Thyroid gland (tissue), 4 donors: ENCODE results near the gene ABAT.

ENCODE experiments used
- CTCF ChIP-seq, 6 experiments: fragments of 200-600 bp in 3 of 6; fragments of 450-650 bp in 3 of 6; sonication (generic) in 3 of 6; IDR thresholded peaks; one replicate each; pipeline ENCODE4 v1.5.1; 2016 to 2019; ENCODE audit warnings: antibody characterized with exemption in 6 of 6, mild to moderate bottlenecking in 2 of 6, inconsistent platforms in 1 of 6, moderate library complexity in 1 of 6
- POLR2A ChIP-seq, 2 donors: fragments of 450-650 bp; IDR thresholded peaks; one replicate each; pipeline ENCODE4 v1.6.1; 2017; ENCODE audit warnings: antibody characterized with exemption in 2 of 2, mild to moderate bottlenecking in 2 of 2, moderate library complexity in 1 of 2

- TF ChIP-seq CTCF (IDR thresholded peaks at IDR 0.05) (no peak), POLR2A (IDR thresholded peaks at IDR 0.05) (no peak)
These were observed 79.1 kb downstream of the ABAT start for GRCh38 chr16:8753416-8754054.
